Fibroblast of the aortic adventitia (primary cell): ENCODE measurements around the gene PNPLA3. TPM values are rescaled to one million over a fixed set of nuclear protein-coding genes. Genes with fewer than 3 reads are reported as not detected.

ENCODE experiments used
- DNase-seq: peaks from one replicate; pipeline ENCODE4 v3.0.0-alpha.2; 2010; ENCODE audit warnings: low read depth
- H3K4me3 ChIP-seq: 2 replicates; pipeline ENCODE4 v1.5.1; 2011; ENCODE audit warnings: low read depth, mild to moderate bottlenecking, control low read depth, low read length, moderate library complexity
- total RNA-seq: library from RNA; depleted of rRNA; stranded (reverse); fragments of >200 nt; gene quantifications from 2 replicates; pipeline ENCODE4 v1.2.3, GENCODE V29; 2012; ENCODE audit warnings: low replicate concordance
- TF ChIP-seq, protein P1 (sequence below): IDR thresholded peaks from 2 replicates; pipeline ENCODE4 v1.5.1; 2011; ENCODE audit warnings: mild to moderate bottlenecking, low read length, control low read depth, inconsistent platforms; ENCODE audit not compliant: insufficient read depth

PNPLA3 gene
- total RNA-seq, 1 donor, result 2.9 TPM

DNA sequence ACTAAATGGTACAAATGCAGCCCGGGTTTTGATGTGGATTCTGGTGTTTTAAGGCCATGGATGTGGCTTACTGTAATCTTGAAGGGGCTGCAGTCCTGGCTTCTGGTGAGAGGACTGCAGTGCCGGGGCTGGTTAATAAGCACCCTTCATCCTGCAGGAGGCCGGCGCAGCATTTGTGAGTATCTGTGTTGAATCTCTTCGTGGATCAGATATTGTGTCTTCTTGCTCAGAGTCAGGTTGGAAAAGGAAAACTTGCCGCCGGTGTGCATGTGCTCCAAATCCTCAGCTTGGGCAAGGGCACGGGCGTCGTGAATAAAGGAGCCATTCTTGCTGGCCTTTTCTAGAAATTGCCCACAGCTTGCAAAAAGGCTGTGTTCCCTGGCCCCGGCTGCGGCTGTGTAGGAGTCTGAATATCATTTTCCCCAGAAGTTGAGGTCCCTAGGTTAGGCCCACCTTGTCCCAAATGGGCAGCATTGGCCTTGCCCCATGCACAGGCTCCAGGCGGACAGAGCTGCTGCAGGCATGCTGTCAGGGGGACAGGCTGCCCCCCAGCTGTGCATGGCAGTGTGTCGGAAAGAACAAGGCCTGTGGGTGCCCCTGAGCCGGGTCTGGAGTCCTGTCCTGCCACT lies 71.6 kb downstream of the PNPLA3 start:
- TF ChIP-seq, protein P1, sequence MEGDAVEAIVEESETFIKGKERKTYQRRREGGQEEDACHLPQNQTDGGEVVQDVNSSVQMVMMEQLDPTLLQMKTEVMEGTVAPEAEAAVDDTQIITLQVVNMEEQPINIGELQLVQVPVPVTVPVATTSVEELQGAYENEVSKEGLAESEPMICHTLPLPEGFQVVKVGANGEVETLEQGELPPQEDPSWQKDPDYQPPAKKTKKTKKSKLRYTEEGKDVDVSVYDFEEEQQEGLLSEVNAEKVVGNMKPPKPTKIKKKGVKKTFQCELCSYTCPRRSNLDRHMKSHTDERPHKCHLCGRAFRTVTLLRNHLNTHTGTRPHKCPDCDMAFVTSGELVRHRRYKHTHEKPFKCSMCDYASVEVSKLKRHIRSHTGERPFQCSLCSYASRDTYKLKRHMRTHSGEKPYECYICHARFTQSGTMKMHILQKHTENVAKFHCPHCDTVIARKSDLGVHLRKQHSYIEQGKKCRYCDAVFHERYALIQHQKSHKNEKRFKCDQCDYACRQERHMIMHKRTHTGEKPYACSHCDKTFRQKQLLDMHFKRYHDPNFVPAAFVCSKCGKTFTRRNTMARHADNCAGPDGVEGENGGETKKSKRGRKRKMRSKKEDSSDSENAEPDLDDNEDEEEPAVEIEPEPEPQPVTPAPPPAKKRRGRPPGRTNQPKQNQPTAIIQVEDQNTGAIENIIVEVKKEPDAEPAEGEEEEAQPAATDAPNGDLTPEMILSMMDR, result no peak
- H3K4me3 ChIP-seq, result no peak overlapping the region
- no peak for DNase-seq

DNA sequence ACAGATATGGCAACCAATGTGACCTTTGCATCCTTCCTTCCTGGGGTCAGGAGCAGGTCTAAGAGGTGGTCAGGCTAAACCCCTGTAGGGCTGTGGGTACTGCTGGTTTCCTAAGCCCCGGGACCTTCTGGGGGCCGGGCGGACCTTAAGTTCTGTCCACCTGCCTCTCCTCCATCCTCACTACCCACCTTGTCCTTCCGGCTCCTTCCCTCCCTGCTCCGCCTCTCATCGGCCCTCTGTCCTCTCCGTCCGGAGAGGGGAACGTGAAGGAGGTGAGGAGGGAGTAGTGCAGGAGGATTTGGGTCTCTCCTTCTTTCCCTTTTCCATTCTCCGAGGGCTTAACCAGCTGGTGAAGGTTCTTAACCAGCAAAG lies 72.2 kb downstream of the PNPLA3 start:
- TF ChIP-seq, protein P1, result no peak
- no peak for DNase-seq
- no peak overlapping the region for H3K4me3 ChIP-seq

DNA sequence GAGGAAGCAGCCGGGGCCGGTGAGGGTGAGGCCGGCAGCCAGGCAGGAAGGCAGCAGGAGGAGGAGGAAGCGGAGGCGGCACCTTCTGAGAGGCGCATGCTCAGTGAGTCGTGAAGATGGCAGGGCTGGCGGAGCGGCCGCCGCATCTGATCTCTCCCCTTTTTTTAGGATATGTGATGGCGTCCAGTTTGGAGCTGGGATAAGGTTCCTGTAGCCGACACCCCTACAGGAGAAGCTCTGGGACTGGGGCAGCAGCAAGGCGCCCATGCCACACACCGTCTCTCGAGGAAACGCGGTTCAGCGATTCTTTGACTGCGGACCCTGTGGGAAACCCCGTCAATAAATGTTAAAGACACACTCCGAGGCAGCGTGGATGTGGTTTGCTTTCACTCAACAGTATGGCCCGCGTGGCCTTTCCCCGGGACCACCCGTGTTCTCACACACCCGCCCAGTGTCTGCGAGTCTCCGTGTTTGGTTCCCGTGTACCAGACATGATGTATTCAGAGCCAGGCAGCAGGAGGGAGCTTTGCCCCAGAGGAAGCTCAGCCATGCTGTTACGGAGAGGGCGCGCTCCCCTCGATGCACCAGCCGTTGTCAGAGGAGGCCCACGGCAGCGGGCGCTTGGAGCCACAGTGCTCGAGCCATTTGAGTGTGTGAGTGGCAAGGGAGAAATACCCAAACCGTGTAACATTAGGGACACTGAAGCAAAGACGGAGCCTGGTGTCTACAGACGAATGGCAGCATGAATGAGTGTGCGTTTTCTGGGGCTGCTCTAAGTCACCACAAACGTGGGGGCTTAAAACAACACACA lies 72.8 kb downstream of the PNPLA3 start:
- H3K4me3 ChIP-seq, result no peak overlapping the region
- DNase-seq, result no peak
- TF ChIP-seq, protein P1, result no peak

DNA sequence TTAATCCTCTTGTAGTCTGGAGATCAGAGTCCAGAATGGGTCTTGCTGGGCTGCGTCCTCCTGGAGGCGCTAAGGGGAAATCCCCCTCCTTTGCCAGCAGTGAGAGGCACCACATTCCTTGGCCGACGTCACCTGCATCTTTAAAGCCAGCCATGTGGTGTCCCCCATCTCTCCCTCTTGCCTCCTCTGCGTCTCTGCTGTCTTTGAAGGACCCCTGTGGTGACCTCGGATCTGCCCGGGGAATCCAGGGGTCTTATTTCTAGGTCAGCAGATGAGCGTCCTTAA lies 73.3 kb downstream of the PNPLA3 start:
- H3K4me3 ChIP-seq, result no peak overlapping the region
- TF ChIP-seq, protein P1, result no peak
- DNase-seq, result no peak

Other genes starting within 250 kb of the PNPLA3 start
- 2.5 and 2.7 TPM in 2 replicates for gene EFCAB6, start 111.5 kb upstream of the PNPLA3 start, total RNA-seq
- gene SULT4A1, start 61.3 kb upstream of the PNPLA3 start, total RNA-seq, result 0.49 TPM in 1 of 2 replicates, not detected in the other
- gene PNPLA5, start 31.8 kb upstream of the PNPLA3 start, total RNA-seq, result not detected in 2 replicates
- gene SAMM50, start 31.6 kb downstream of the PNPLA3 start, total RNA-seq, result 53.7 and 54.3 TPM in 2 replicates
- 23.0 and 30.6 TPM in 2 replicates for gene PARVB, start 100.5 kb downstream of the PNPLA3 start, total RNA-seq